IMR-90 (cell line): ENCODE measurements around the gene CYSRT1. TPM values are rescaled to one million over a fixed set of nuclear protein-coding genes. Genes with fewer than 3 reads are reported as not detected.

Source experiments
- ATAC-seq: fragments of 200-7000 bp; cut with Tn5 transposase; 2 replicates; pipeline ENCODE4 v1.9.1; 2020; ENCODE audit warnings: low read depth, mild to moderate bottlenecking, moderate library complexity
- BruUV-seq: library from RNA; stranded (reverse); fragments of 400-500 nt; replicated peaks from 2 replicates; lab custom pipeline; 2021; lab: Mats Ljungman, UMichigan
- CTCF ChIA-PET: fragments of 300-600 bp; formaldehyde crosslinking; extraction: SDS; loops from one replicate; lab custom pipeline; 2021; ENCODE audit warnings: antibody characterized with exemption; lab: Yijun Ruan, JAX
- POLR2A ChIA-PET: fragments of 300-600 bp; sonication (Branson Sonifier 250); formaldehyde crosslinking; loops from one replicate; lab custom pipeline; 2022; ENCODE audit warnings: antibody characterized with exemption; ENCODE audit not compliant: unreplicated experiment; lab: Charles Lee
- DNase-seq: peaks from one replicate; pipeline ENCODE4 v3.0.0; 2013
- H2AFZ ChIP-seq: replicated peaks from 2 replicates; pipeline ENCODE3; 2013; ENCODE audit warnings: low read length, mild to moderate bottlenecking; ENCODE audit not compliant: poor library complexity
- H2AK5ac ChIP-seq: 2 replicates; pipeline ENCODE4 v1.6.1; 2013; ENCODE audit warnings: low read depth, low read length, inconsistent platforms
- H2AK9ac ChIP-seq: replicated peaks from 2 replicates; pipeline ENCODE3; 2013; ENCODE audit warnings: mild to moderate bottlenecking, low read depth, low read length, moderate library complexity; ENCODE audit not compliant: poor library complexity
- H2BK120ac ChIP-seq: 2 replicates; pipeline ENCODE4 v1.6.1; 2013; ENCODE audit warnings: low read depth, low read length, inconsistent platforms
- H2BK15ac ChIP-seq: 3 replicates; pipeline ENCODE4 v1.6.1; 2013; ENCODE audit warnings: low read depth, low read length, inconsistent platforms
- H2BK20ac ChIP-seq: 2 replicates; pipeline ENCODE4 v1.6.1; 2013; ENCODE audit warnings: low read depth, mild to moderate bottlenecking, inconsistent platforms, low read length, moderate library complexity
- H2BK5ac ChIP-seq: 2 replicates; pipeline ENCODE4 v1.6.1; 2013; ENCODE audit warnings: mild to moderate bottlenecking, low read depth, low read length, inconsistent platforms; ENCODE audit not compliant: poor library complexity, severe bottlenecking
- H3K14ac ChIP-seq: replicated peaks from 2 replicates; pipeline ENCODE4 v1.6.1; 2013; ENCODE audit warnings: low read depth, low read length, inconsistent platforms
- H3K18ac ChIP-seq: 2 replicates; pipeline ENCODE4 v1.6.1; 2013; ENCODE audit warnings: low read depth, low read length, control low read depth
- H3K23ac ChIP-seq: 2 replicates; pipeline ENCODE4 v1.6.1; 2013; ENCODE audit warnings: low read depth, low read length, inconsistent platforms
- H3K27ac ChIP-seq: 2 replicates; pipeline ENCODE4 v1.5.1; 2013; ENCODE audit warnings: mild to moderate bottlenecking, control low read depth, low read length; ENCODE audit not compliant: insufficient read depth
- H3K27me3 ChIP-seq: 2 replicates; pipeline ENCODE4 v1.6.1; 2013; ENCODE audit warnings: low read length; ENCODE audit not compliant: control insufficient read depth, insufficient read depth
- H3K36me3 ChIP-seq: 2 replicates; pipeline ENCODE4 v1.6.1; 2013; ENCODE audit warnings: low read length, mixed read lengths; ENCODE audit not compliant: control insufficient read depth, insufficient read depth
- H3K4ac ChIP-seq: 2 replicates; pipeline ENCODE4 v1.6.1; 2013; ENCODE audit warnings: low read depth, low read length, inconsistent platforms
- H3K4me1 ChIP-seq: 2 replicates; pipeline ENCODE4 v1.6.1; 2013; ENCODE audit warnings: low read length, mixed read lengths; ENCODE audit not compliant: control insufficient read depth, insufficient read depth
- H3K4me2 ChIP-seq: 2 replicates; pipeline ENCODE4 v1.6.1; 2013; ENCODE audit warnings: low read depth, mild to moderate bottlenecking, control low read depth, low read length, moderate library complexity
- H3K4me3 ChIP-seq: 2 replicates; pipeline ENCODE4 v1.5.1; 2013; ENCODE audit warnings: low read depth, mild to moderate bottlenecking, control low read depth, low read length, moderate library complexity; ENCODE audit not compliant: insufficient read depth
- H3K56ac ChIP-seq: 2 replicates; pipeline ENCODE4 v1.6.1; 2013; ENCODE audit warnings: low read length, inconsistent platforms; ENCODE audit not compliant: insufficient read depth; ENCODE audit errors: extremely low read depth
- H3K79me1 ChIP-seq, 2 experiments: 2 replicates each; pipeline ENCODE4 v1.6.1; 2013; ENCODE audit warnings: low read length in 2 of 2, inconsistent platforms in 1 of 2, low read depth in 1 of 2
- H3K9ac ChIP-seq: 2 replicates; pipeline ENCODE4 v1.6.1; 2013; ENCODE audit warnings: low read depth, low read length, control low read depth
- H3K9me1 ChIP-seq: 2 replicates; pipeline ENCODE4 v1.6.1; 2013; ENCODE audit warnings: low read length, inconsistent platforms; ENCODE audit not compliant: insufficient read depth
- H3K9me3 ChIP-seq: 2 replicates; pipeline ENCODE4 v1.6.1; 2013; ENCODE audit warnings: low read length; ENCODE audit not compliant: control insufficient read depth, insufficient read depth
- H4K20me1 ChIP-seq: 2 replicates; pipeline ENCODE4 v1.6.1; 2013; ENCODE audit warnings: low read length, inconsistent platforms; ENCODE audit not compliant: insufficient read depth
- H4K5ac ChIP-seq: 2 replicates; pipeline ENCODE4 v1.6.1; 2013; ENCODE audit warnings: mild to moderate bottlenecking, low read depth, low read length, control low read depth
- H4K8ac ChIP-seq, 2 experiments: 2 replicates each; pipeline ENCODE4 v1.6.1; 2013; ENCODE audit warnings: low read depth in 2 of 2, low read length in 2 of 2, control low read depth in 1 of 2, inconsistent platforms in 1 of 2
- H4K91ac ChIP-seq: 2 replicates; pipeline ENCODE4 v1.6.1; 2013; ENCODE audit warnings: low read depth, low read length, inconsistent platforms; ENCODE audit not compliant: insufficient read depth
- BHLHE40 ChIP-seq: fragments of 150-350 bp; IDR thresholded peaks from 2 replicates; pipeline ENCODE4 v1.6.1; 2016; ENCODE audit warnings: mild to moderate bottlenecking, low read depth, low read length
- CHD1 ChIP-seq: IDR thresholded peaks from 2 replicates; pipeline ENCODE4 v1.6.1; 2012; ENCODE audit warnings: low read depth, low read length, improper control_type of control experiment
- FOS ChIP-seq: fragments of 150-350 bp; IDR thresholded peaks from 2 replicates; pipeline ENCODE4 v1.6.1; 2016; ENCODE audit warnings: low read depth, low read length
- MAZ ChIP-seq: IDR thresholded peaks from 2 replicates; pipeline ENCODE4 v1.6.1; 2012; ENCODE audit warnings: low read depth, mild to moderate bottlenecking, low read length, improper control_type of control experiment, moderate library complexity, borderline replicate concordance
- RAD21 ChIP-seq: IDR thresholded peaks from 2 replicates; pipeline ENCODE4 v1.6.1; 2012; ENCODE audit warnings: low read length, improper control_type of control experiment
- RCOR1 ChIP-seq: IDR thresholded peaks from 2 replicates; pipeline ENCODE4 v1.6.1; 2012; ENCODE audit warnings: mild to moderate bottlenecking, low read length, improper control_type of control experiment; ENCODE audit not compliant: insufficient replicate concordance
- WGBS, 2 experiments: methylation state at CpG; one replicate each; pipeline versions ENCODE4 v1.1.5 to v1.1.7; 2013; ENCODE audit warnings: missing lambda C conversion rate in 2 of 2; ENCODE audit not compliant: insufficient read length in 1 of 2; ENCODE audit errors: extremely low coverage in 2 of 2; 5-methylcytosine and 5-hydroxymethylcytosine counted together
- dilution Hi-C: fragments of 300-500 bp; cut with HindIII; formaldehyde crosslinking; loops from one replicate; pipeline ENCODE4 v1.14.3; 2018; ENCODE audit warnings: low sequenced_read_pairs; ENCODE audit not compliant: unreplicated experiment
- in situ Hi-C: fragments of 300-500 bp; cut with MboI; formaldehyde crosslinking; loops from 3 replicates; pipeline ENCODE4 v1.14.3; 2019; ENCODE audit warnings: low sequenced_read_pairs, inconsistent platforms, mixed read lengths
- intact Hi-C: fragments of 100-400 bp; cut with micrococcal nuclease; formaldehyde crosslinking; loops from 2 replicates; pipeline ENCODE4 v1.10.0; 2022
- polyA plus RNA-seq, 3 experiments: library from polyadenylated mRNA; depleted of rRNA; stranded (reverse); fragments of >200 nt; gene quantifications; 2 replicates each; pipeline ENCODE4 v1.2.3, GENCODE V29; 2012; ENCODE audit warnings: low replicate concordance in 1 of 3
- total RNA-seq: library from RNA; depleted of rRNA; stranded (reverse); fragments of >200 nt; gene quantifications from 2 replicates; pipeline ENCODE4 v1.2.3, GENCODE V29; 2012
- TF ChIP-seq, protein P1 (sequence below): fragments of 150-350 bp; IDR thresholded peaks from 2 replicates; pipeline ENCODE4 v1.6.1; 2016; ENCODE audit warnings: low read depth, mild to moderate bottlenecking, low read length, moderate library complexity, borderline replicate concordance
- TF ChIP-seq, protein P2 (sequence below): conservative IDR thresholded peaks from 2 replicates; pipeline ENCODE4 v1.5.1; 2012; ENCODE audit warnings: mild to moderate bottlenecking, low read depth, low read length, improper control_type of control experiment
- TF ChIP-seq, protein P3 (sequence below): fragments of 150-350 bp; IDR thresholded peaks from 2 replicates; pipeline ENCODE4 v1.6.1; 2017; ENCODE audit warnings: mild to moderate bottlenecking, antibody characterized with exemption, low read length, low read depth

Gene CYSRT1
- total and polyA plus RNA-seq, 2 of the 4 experiments (the other 2 are of a cell fraction), result 0.18 to 0.84 TPM

DNA sequence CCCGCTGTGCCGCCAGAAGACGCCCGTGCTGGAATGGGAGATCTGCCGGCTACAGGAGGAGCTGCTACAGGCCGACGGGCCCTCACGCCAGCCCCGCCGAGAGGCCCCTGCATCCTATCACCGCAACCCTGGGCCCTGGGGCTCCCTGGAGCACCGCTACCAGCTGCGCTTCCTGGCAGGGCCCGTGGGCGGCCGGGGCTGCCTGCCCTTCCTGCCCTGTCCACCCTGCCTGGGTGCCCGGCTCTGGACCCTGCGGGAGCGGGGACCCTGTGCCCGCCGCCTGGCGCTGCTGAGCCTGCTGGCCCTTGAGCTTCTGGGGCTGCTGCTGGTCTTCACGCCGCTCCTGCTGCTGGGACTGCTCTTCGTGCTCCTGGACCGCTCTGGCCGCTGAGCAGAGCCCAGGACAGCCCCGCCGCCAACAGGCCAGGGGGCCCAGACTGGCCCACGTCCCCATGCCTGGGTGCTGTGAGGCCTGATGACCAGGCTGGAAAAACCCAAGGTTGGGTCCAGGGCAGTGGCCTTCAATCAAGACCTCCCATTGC lies 6.7 kb upstream of the CYSRT1 start:
- H4K91ac ChIP-seq, result no peak overlapping the region
- no peak overlapping the region for H3K9ac ChIP-seq
- ATAC-seq (no peak), DNase-seq (no peak)
- in situ Hi-C loops (no loop called here), dilution Hi-C loops (no loop called here), intact Hi-C loops (no loop called here)
- peaks cover 14% of the 10 kb centered on the region for H3K4me1 ChIP-seq
- peaks cover 0 to 4% of the 10 kb centered on the region in 2 experiments; a peak in 1 of 4 replicates for H3K79me1 ChIP-seq
- no peak overlapping the region for H4K5ac ChIP-seq
- CTCF ChIA-PET, result no interaction called here
- peaks cover 3% of the 10 kb centered on the region; the same call in 1 of the 2 replicates for H3K9me1 ChIP-seq
- H2BK120ac ChIP-seq, result no peak overlapping the region
- H2AK9ac ChIP-seq, result no peak overlapping the region
- peaks cover 16% of the 10 kb centered on the region for H3K36me3 ChIP-seq
- peak overlapping the region; percentile 61 for H2AFZ ChIP-seq
- 91% methylated on average over 11 of the region's 30 CpGs; no CpG with 5 or more reads in 1 of the 2 experiments for WGBS, 2 experiments
- no peaks in the 10 kb centered on the region for H3K9me3 ChIP-seq
- no peak overlapping the region for H3K18ac ChIP-seq
- H3K56ac ChIP-seq, result no peak overlapping the region
- no peak overlapping the region for H2BK20ac ChIP-seq
- no peaks in the 10 kb centered on the region for H4K20me1 ChIP-seq
- H2BK5ac ChIP-seq, result no peak overlapping the region
- POLR2A ChIA-PET, result no interaction called here
- BruUV-seq, result no TSS peak
- H4K8ac ChIP-seq, result no peak overlapping the region; a peak in 1 of 4 replicates
- H3K14ac ChIP-seq, result no peak overlapping the region
- no peak overlapping the region for H3K4me2 ChIP-seq
- H3K27me3 ChIP-seq, result no peaks in the 10 kb centered on the region
- TF ChIP-seq, protein P1, sequence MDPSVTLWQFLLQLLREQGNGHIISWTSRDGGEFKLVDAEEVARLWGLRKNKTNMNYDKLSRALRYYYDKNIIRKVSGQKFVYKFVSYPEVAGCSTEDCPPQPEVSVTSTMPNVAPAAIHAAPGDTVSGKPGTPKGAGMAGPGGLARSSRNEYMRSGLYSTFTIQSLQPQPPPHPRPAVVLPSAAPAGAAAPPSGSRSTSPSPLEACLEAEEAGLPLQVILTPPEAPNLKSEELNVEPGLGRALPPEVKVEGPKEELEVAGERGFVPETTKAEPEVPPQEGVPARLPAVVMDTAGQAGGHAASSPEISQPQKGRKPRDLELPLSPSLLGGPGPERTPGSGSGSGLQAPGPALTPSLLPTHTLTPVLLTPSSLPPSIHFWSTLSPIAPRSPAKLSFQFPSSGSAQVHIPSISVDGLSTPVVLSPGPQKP, result no peak
- TF ChIP-seq MAZ (no peak), CHD1 (no peak), RCOR1 (no peak), RAD21 (no peak), FOS (no peak), BHLHE40 (no peak)
- TF ChIP-seq, protein P2, sequence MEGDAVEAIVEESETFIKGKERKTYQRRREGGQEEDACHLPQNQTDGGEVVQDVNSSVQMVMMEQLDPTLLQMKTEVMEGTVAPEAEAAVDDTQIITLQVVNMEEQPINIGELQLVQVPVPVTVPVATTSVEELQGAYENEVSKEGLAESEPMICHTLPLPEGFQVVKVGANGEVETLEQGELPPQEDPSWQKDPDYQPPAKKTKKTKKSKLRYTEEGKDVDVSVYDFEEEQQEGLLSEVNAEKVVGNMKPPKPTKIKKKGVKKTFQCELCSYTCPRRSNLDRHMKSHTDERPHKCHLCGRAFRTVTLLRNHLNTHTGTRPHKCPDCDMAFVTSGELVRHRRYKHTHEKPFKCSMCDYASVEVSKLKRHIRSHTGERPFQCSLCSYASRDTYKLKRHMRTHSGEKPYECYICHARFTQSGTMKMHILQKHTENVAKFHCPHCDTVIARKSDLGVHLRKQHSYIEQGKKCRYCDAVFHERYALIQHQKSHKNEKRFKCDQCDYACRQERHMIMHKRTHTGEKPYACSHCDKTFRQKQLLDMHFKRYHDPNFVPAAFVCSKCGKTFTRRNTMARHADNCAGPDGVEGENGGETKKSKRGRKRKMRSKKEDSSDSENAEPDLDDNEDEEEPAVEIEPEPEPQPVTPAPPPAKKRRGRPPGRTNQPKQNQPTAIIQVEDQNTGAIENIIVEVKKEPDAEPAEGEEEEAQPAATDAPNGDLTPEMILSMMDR, result no peak
- TF ChIP-seq, protein P3, sequence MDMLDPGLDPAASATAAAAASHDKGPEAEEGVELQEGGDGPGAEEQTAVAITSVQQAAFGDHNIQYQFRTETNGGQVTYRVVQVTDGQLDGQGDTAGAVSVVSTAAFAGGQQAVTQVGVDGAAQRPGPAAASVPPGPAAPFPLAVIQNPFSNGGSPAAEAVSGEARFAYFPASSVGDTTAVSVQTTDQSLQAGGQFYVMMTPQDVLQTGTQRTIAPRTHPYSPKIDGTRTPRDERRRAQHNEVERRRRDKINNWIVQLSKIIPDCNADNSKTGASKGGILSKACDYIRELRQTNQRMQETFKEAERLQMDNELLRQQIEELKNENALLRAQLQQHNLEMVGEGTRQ, result no peak
- H2BK15ac ChIP-seq, result no peak overlapping the region
- no peak overlapping the region for H3K23ac ChIP-seq
- no peak overlapping the region for H3K4ac ChIP-seq
- H3K27ac ChIP-seq, result no peak overlapping the region; the same call in 1 of the 2 replicates
- H2AK5ac ChIP-seq, result no peak overlapping the region
- no peak overlapping the region for H3K4me3 ChIP-seq
